HFF-Myc (cell line): ENCODE data around the gene KLRC3.

ENCODE experiments used
- DNase-seq: peaks from one replicate; pipeline ENCODE4 v3.0.0-alpha.2; 2011; ENCODE audit warnings: low read depth; ENCODE audit errors: extremely low read depth
- H3K4me3 ChIP-seq: replicated peaks from 2 replicates; pipeline ENCODE4 v1.5.1; 2011; ENCODE audit warnings: low read depth, mild to moderate bottlenecking, control low read depth, low read length
- TF ChIP-seq, protein P1 (sequence below): IDR thresholded peaks from 2 replicates; pipeline ENCODE4 v1.5.1; 2012; ENCODE audit warnings: mild to moderate bottlenecking, low read depth, low read length, control low read depth; ENCODE audit errors: missing control alignments

KLRC3 gene

DNA sequence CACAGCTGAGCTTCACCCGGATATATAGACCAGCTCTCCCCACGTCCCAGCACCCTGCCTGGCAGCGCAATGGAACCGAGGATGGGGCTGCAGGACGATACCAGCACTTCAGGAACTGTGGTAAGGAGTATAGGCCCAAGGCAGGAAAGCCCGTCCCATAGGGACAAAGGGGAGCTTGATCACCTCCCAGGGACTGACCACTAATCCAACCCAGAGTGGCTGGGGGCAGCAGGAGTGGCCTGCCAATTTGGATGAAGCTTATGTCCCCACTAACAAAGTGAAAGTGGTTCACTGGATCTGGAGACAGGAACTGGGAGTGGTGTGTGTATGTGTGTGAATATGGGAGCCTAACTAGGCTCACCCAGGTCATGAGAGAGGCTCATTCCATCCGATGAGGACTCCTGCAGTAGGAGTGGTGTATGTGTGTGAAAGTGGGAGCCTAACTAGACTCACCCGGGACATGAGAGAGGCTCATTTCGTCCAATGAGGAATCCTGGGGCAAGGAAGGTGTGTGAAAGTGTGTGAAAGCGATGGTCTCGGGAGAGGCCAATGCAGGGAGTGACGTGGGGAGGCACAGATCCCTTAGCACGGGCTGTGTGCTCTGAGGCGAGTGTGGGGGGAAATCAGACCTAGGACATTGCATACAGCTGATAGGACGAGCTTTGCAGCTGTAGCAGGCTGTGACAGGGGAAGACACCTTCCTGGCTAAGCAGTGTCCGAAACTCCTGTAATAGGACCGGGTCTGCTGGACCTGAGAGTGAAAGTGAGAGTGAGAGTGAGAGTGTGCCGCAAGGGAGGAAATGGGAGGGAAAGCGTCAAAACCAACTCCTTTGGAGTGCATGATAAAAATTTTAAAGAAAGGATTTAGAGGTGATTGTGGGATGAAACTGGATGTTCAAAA lies 56.2 kb downstream of the KLRC3 start:
- H3K4me3 ChIP-seq, result peak overlapping the region; percentile 58
- TF ChIP-seq, protein P1, sequence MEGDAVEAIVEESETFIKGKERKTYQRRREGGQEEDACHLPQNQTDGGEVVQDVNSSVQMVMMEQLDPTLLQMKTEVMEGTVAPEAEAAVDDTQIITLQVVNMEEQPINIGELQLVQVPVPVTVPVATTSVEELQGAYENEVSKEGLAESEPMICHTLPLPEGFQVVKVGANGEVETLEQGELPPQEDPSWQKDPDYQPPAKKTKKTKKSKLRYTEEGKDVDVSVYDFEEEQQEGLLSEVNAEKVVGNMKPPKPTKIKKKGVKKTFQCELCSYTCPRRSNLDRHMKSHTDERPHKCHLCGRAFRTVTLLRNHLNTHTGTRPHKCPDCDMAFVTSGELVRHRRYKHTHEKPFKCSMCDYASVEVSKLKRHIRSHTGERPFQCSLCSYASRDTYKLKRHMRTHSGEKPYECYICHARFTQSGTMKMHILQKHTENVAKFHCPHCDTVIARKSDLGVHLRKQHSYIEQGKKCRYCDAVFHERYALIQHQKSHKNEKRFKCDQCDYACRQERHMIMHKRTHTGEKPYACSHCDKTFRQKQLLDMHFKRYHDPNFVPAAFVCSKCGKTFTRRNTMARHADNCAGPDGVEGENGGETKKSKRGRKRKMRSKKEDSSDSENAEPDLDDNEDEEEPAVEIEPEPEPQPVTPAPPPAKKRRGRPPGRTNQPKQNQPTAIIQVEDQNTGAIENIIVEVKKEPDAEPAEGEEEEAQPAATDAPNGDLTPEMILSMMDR, result no peak
- DNase-seq, result no peak

DNA sequence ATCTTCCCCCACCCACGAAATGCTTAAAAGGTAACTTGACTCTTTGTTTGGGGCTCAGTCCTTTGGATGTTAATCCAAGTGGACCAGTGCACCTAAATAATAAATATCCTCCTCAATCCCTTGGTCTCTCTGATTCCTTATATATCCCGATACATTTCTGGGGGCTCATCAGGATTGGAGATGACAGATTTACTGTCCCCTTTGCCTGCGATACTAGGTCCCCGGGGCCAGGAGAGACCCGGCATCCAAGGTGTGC lies 56.8 kb downstream of the KLRC3 start:
- TF ChIP-seq, protein P1, result no peak
- DNase-seq, result no peak

DNA sequence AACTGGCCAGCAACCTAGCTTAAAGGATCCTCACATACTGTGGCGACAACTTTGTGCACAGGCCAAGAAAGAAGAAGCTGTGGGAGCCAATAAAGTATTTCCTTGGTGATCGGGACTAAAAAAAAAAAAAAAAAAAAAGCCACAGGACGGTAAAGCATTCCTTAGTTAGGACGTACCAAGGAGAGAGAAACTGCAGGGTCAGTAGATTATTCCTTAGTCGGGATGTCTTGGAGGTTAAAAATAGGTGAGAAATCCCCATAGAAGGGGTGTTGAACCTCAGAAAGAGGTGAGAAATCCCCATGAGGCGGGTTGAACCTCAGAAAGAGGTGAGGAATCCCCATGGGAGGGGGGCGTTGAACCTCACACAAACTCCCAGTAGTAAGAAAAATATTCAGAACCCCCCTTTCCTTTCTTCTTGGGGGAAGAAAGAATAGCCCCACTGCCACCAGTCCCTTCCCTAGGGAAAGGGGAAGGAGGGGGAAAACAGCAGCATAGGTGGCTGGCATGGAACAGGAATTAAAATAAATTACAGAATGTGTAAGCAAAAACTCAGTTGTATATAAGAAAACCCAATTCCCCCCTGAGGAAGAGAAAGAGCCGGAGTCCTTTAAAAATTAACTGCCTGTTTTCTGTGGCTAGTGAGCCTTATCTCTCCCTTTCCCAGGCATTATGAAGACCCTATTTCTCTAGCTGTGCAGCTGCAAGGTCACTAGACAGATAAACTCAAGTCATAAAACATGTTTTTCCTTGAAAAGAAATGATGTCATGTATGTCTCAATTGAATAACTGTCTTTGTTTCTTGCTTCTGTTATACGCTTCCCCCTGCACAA lies 57.4 kb downstream of the KLRC3 start:
- TF ChIP-seq, protein P1, result no peak
- no peak for DNase-seq
- no peak overlapping the region for H3K4me3 ChIP-seq

More for the DNA sequence above, 56.8 kb downstream of the KLRC3 start:
- H3K4me3 ChIP-seq, result no peak overlapping the region; the same call in 1 of the 2 replicates

DNA sequence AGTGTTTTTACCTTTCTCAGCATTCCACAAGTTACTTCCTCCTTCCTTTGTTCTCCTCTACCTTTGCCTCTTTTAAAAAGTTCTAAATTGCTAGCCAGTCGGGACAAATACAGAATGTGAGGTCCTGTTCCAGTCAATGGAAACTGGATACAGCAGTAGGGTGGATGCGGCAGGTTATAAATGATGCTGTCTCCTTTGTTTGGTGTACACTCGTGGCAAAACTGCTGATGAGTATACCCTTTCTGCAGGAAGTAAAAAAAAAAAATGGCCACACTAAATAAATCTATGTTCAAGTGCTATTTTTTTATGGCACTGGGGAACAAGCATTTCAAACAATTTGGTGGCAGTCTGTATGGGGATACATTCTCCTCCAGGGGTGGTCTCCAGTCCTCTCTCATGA lies 58.1 kb downstream of the KLRC3 start:
- no peak overlapping the region for H3K4me3 ChIP-seq
- DNase-seq, result no peak
- TF ChIP-seq, protein P1, result no peak
